Esophagus mucosa (tissue), 1 donor: ENCODE results near the gene GNB2. TPM values are rescaled to one million over a fixed set of nuclear protein-coding genes. Genes with fewer than 3 reads are reported as not detected.
"Not testable (repeated sequence)": the region's sequence is repeated elsewhere in the genome, so short reads cannot be mapped to it uniquely, and the experiment has no call there.

Experiments used
- ATAC-seq: fragments of 200-7000 bp; cut with Tn5 transposase; one replicate; pipeline ENCODE4 v1.9.1; 2020
- total RNA-seq: library from RNA; stranded (reverse); gene quantifications from one replicate; pipeline ENCODE4 v1.2.4, GENCODE V29; 2023
- donor health status: DM: yes; HTN: yes; CAD: no.

GNB2 gene
- total RNA-seq, 1 donor from 2014 or later = 289 TPM

DNA sequence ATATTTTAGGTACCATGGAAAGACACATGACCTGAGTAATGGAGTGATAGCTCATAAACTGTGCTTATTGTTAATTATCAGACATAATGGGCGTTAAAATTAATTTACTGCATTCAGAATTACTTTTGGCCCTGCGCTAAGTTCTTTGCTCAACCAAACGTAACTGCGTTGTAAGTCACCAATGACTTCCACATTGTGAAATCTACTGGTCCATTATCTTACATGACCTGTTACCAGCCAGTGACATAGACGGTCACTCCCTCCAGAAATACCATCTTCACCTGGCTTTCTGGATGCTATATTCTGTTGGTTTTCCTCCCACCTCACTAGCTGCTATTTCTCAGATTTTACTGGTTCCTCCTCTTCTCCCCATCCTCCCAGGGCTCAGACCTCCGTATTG is 25.5 kb downstream of the GNB2 start:
- ATAC-seq = no peak

DNA sequence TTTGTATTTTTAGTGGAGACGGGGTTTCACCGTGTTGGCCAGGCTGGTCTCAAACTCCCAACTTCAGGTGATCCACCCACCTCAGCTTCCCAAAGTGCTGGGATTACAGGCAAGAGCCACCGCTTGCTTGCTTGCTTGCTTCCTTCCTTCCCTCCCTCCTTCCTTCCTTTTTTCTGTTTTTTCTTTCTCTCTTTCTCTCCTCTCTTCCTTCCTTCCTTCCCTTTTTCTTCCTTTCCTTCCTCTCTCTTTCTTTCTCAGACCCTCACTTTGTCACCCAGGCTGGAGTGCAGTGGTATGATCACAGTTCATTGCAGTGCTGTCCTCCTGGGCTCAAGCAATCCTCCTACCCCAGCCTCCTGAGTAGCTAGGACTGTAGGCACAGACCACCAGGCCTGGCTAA is 27.5 kb downstream of the GNB2 start:
- not testable (repeated sequence) for ATAC-seq

DNA sequence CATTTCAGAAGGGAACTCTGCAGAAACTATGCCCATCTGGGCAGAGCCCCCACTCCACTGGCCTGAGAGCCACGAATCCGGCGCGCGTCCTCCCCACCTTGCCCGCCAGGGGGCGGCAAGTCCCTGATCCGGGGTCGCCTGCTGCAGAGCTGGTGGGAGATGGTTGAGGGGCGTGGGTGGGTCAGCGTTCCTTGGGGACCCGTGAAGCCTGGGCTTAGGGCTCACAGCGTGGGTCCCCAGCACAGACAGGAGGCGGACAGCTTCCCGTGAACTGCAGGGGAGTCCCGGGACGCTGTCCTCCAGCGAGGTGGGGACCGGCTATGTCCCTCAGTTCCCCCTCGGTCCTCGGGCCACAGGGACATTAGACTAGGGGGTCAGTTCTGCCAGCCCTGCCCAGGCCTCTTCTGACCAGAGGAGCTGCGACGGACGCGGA is 31.8 kb downstream of the GNB2 start:
- peak; percentile 58 for ATAC-seq

DNA sequence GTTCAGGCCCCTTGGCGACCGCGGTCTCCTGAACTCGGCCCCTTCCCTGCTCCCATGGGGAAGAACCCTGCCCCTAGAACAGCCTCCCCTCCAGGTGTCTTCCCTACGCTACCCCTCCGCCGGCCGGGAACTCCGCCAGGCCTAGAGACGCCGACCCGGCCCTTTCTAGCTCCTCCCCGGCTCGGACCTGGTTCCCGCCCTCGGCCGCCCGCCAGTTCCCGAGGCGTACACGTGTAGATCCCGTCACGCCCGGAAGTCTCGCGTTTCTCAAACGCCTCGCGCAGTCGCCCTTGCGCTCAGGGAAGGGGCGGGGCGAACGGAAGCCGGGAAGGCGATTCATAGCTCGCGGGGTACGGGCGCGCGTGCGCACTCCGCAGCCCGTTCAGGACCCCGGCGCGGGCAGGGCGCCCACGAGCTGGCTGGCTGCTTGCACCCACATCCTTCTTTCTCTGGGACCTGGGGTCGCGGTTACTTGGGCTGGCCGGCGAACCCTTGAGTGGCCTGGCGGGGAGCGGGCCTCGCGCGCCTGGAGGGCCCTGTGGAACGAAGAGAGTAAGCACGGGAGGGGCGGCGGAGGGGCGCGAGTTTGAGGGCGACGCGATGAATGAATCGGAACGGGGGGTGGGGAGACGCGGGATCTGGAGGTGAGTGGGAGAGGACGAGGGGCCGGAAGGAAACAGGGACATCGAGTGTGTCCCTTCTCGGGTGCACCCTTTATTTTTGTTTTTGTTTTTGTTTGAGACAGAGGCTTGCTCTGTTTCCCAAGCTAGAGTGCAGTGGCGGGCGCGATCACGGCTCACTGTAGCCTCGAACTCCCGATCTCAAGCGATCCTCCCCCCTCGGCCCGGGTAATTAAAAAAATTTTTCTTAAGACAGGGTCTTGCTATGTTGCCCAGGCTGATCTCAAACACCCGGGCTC is 32.5 kb downstream of the GNB2 start, which contains the start of gene POP7:
Gene POP7 (plus strand): TSS at position 369 of the 919 bp plus-strand sequence. CDS start 710 bp downstream, outside the sequence.
- peak; percentile 98 for ATAC-seq

DNA sequence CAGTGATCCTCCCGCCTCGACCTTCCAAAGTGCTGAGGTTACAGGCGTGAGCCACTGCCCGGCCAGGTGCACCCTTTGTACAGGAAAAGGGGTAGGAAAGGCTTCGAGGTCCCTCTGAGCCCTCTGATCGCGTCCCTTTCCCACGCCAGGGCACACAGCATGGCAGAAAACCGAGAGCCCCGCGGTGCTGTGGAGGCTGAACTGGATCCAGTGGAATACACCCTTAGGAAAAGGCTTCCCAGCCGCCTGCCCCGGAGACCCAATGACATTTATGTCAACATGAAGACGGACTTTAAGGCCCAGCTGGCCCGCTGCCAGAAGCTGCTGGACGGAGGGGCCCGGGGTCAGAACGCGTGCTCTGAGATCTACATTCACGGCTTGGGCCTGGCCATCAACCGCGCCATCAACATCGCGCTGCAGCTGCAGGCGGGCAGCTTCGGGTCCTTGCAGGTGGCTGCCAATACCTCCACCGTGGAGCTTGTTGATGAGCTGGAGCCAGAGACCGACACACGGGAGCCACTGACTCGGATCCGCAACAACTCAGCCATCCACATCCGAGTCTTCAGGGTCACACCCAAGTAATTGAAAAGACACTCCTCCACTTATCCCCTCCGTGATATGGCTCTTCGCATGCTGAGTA is 33.3 kb downstream of the GNB2 start:
- no peak for ATAC-seq

DNA sequence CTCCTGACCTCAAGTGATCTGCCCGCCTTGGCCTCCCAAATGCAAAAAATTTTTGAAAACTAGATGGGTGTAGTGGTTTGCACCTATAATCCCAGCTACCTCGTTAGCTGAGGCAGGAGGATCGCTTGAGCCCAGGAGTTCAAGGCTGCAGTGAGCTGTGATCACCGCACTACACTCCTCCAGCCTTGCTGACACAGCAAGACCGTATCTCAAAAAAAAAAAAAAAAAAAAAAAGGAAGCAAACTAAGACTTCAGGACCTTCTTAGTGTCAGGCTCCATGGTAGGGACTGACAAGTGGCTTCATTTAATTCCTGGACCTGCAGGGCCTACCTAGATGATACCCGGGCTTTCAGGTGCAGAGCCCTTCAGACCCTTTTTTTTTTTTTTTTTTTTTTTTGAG is 34.9 kb downstream of the GNB2 start:
- no peak for ATAC-seq

DNA sequence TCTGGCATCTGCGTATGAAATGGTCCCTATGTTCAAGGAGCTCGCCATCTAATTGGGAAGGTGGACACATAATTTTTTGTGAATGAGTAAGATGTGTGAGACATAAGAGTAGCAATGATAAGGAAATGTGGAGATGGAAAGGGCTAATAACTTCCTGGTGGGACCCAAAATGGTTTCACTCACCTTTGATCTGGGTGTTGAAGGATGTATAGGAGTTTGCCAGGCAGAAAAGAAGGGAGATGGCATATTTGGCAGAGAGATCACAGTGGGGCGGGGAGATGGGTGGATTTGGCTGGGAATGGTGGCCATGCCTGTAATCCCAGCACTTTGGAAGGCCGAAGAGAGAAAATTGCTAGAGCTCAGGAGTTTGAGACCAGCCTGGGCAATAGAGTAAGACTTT is 36.9 kb downstream of the GNB2 start:
- ATAC-seq = no peak

DNA sequence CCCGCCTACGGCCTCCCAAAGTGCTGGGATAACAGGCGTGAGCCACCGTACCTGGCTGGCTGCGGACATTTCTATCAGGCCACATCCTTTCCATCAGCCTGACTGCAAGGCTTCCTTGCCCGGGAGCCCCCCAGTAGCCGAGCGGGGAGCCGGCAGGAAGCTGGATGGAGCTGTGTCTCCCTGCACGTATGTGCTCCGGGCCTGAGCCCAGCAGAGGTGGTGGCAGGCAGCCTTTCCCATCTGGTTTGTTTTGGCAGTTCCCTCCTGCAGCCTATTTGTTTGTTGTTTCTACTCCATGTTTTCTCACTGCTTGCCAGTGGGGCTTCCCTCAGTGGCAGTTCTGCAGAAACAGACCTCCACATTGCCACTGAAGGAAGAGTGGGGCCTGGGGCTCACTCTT is 37.8 kb downstream of the GNB2 start:
- ATAC-seq = no peak

DNA sequence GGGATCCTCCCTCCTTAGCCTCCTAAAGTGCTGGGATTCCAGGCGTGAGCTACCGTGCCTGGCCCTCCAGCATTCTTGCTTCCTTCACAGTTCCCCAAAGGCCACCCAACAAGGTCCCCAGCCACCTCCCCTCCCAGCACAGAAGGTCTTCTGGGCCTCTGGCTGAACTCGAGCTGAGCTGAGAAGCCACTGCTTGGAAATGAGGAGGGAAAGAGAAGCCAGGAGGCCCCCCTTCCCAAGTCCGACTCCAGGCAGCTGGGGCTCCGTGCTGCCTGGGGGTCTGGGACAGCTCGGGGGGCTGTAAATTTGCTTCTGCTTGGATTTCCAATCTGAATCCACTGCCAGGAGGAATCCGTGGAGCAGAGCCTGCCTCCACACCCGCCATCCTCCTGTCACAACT is 41.2 kb downstream of the GNB2 start:
- ATAC-seq = no peak

DNA sequence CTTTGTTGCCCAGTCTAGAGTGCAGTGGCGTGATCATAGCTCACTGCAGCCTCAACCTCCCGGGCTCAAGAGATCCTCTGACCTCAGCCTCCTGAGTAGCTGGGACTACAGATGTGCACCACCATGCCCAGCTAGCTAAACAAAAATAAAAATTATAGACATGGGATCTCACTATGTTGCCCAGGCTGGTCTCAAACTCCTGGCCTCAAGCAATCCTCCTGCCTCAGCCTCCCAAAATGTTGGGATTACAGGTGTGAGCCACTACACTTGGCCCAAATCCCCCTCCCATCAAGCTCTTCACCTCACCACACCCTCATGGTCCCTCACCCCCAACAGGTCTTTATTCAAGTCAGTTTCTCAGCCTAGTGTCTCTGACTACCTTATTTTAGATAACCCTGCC is 43.5 kb downstream of the GNB2 start:
- not testable (repeated sequence) for ATAC-seq

DNA sequence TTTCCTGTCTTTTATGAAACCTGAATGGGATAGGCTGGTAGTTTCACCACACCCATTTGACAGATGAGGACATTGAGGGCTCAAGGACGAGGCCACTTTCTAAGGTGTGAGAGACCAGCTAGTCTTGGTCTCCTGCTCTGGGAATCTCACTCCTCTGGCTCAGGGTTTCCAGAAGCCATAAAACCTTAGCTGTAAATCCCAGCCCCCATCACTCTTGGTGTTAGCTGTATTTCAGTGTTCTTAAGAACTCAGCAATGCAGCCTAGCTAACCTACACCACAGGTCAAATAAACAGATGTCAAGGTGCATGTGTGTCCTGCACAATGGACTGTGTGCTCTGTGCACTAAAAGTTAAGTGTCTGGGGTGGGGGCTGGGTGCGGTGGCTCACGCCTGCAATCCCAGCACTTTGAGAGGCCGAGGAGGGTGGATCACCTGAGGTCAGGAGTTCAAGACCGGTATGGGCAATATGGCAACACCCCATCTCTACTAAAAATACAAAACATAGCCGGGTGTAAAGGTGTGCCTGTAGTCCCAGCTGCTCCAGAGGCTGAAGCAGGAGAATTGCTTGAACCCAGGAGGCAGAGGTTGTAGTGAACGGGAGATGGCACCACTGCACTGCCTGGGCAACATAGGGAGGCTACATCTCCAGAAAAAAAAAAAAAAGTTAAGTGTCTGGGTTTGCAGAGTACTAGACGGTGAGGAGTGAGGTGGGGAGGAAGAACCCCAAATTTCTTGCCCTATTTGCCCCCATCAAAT is 46.2 kb downstream of the GNB2 start:
- ATAC-seq = no peak

DNA sequence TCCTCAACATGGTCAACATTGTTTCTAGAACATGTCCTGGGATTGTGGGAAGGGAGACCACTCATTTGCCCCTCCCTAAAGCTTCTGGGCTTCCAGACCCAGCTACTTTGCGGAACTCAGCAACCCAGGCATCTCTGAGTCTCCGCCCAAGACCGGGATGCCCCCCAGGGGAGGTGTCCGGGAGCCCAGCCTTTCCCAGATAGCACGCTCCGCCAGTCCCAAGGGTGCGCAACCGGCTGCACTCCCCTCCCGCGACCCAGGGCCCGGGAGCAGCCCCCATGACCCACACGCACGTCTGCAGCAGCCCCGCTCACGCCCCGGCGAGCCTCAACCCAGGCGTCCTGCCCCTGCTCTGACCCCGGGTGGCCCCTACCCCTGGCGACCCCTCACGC is 46.7 kb downstream of the GNB2 start, which contains the start of gene EPO:
Gene EPO (plus strand): TSS at position 190 of the 392 bp plus-strand sequence. CDS start 513 bp downstream, outside the sequence.
- no peak for ATAC-seq

DNA sequence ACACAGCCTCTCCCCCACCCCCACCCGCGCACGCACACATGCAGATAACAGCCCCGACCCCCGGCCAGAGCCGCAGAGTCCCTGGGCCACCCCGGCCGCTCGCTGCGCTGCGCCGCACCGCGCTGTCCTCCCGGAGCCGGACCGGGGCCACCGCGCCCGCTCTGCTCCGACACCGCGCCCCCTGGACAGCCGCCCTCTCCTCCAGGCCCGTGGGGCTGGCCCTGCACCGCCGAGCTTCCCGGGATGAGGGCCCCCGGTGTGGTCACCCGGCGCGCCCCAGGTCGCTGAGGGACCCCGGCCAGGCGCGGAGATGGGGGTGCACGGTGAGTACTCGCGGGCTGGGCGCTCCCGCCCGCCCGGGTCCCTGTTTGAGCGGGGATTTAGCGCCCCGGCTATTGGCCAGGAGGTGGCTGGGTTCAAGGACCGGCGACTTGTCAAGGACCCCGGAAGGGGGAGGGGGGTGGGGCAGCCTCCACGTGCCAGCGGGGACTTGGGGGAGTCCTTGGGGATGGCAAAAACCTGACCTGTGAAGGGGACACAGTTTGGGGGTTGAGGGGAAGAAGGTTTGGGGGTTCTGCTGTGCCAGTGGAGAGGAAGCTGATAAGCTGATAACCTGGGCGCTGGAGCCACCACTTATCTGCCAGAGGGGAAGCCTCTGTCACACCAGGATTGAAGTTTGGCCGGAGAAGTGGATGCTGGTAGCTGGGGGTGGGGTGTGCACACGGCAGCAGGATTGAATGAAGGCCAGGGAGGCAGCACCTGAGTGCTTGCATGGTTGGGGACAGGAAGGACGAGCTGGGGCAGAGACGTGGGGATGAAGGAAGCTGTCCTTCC is 47.3 kb downstream of the GNB2 start:
- peak; percentile 22 for ATAC-seq

DNA sequence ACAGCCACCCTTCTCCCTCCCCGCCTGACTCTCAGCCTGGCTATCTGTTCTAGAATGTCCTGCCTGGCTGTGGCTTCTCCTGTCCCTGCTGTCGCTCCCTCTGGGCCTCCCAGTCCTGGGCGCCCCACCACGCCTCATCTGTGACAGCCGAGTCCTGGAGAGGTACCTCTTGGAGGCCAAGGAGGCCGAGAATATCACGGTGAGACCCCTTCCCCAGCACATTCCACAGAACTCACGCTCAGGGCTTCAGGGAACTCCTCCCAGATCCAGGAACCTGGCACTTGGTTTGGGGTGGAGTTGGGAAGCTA is 47.9 kb downstream of the GNB2 start:
- ATAC-seq = no peak

DNA sequence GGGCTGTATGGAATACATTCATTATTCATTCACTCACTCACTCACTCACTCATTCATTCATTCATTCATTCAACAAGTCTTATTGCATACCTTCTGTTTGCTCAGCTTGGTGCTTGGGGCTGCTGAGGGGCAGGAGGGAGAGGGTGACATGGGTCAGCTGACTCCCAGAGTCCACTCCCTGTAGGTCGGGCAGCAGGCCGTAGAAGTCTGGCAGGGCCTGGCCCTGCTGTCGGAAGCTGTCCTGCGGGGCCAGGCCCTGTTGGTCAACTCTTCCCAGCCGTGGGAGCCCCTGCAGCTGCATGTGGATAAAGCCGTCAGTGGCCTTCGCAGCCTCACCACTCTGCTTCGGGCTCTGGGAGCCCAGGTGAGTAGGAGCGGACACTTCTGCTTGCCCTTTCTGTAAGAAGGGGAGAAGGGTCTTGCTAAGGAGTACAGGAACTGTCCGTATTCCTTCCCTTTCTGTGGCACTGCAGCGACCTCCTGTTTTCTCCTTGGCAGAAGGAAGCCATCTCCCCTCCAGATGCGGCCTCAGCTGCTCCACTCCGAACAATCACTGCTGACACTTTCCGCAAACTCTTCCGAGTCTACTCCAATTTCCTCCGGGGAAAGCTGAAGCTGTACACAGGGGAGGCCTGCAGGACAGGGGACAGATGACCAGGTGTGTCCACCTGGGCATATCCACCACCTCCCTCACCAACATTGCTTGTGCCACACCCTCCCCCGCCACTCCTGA is 49.1 kb downstream of the GNB2 start:
- no peak for ATAC-seq

DNA sequence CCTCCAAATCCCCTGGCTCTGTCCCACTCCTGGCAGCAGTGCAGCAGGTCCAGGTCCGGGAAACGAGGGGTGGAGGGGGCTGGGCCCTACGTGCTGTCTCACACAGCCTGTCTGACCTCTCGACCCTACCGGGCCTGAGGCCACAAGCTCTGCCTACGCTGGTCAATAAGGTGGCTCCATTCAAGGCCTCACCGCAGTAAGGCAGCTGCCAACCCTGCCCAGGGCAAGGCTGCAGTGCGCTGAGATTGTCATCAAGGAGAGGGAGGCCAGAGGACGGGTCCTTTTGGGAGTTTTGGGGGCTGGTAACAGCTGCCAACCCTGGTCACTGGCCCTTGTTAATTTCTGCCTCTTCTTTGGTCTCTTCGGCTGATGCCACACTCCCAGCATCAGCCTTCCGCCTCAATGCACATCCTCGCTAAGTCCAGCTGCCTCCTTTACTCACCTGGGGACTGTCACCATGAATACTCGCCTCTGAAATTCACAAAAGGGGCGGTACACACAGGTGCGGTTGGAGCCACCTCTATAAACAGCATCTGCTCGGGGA is 50.3 kb downstream of the GNB2 start:
- ATAC-seq = no peak

DNA sequence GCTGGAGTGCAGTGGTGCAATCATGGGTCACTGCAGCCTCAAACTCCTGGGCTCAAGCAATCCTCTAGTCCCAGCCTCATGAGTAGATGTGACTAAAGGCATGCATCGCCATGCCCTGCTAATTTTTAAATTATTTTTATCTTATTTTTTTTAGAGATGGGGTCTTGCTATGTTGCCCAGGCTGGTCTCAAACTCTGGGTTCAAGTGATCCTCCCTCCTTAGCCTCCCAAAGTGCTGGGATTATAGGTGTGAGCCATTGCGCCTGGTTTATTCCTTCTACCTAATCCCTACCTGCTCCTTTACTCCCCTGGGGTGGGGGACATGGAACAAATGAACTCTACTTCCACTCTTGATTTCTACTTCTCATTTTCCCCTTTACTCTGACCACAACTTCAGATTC is 50.8 kb downstream of the GNB2 start:
- not testable (repeated sequence) for ATAC-seq

DNA sequence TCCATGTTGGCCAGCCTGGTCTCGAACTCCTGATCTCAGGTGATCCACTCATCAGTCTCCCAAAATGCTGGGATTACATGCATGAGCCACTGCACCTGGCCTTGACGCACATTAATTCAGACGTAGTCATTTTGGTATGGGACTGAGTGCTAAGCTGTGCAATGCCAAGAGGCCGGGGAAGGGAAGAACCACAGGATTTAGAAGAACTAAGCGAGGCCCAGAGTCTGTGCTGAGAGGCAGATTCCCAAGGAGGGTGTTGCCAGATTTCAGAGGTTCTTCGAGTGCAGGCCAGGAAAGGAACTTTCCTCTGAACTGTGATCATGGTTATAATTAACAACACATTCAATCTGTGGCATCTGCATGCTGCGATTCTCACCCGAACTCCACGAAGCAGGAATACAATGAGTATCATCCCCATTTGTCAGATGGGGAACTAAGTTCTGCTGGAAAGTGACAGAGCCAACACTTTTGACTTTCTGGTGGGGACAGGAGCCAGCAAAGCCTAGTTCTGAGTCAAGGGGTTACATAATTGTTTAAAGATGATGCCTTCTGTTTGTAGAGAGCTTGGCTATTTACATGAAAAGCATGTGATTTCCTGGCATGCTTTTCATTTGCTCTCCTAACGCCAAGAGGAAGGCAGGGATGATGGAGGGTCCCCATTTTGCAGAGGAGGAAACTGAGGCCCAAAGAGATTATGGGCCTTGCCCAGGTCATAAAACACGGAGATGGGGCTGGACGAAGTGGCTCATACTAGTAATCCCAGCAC is 53.6 kb downstream of the GNB2 start:
- ATAC-seq = no peak

DNA sequence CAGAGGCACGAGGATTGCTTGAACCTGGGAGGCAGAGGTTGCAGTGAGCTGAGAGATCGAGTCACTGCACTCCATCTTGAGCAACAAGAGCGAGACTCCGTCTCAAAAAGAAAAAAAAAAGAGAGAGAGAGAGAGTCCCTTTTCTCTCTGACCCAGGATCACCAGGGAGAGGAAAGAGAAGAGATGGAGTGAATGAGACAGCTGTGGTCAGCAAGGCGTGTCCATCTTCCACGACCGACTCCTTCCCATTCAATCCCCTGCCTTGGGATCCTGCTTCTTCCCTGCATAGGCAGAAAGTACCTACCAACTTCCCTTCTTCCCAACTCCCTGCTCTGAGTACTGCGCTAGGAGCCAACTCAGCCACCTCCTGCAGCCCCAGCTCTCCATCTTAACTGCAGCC is 54.7 kb downstream of the GNB2 start:
- ATAC-seq = no peak
